ENCODE results near the gene TRIM47. TPM values are rescaled to one million over a fixed set of nuclear protein-coding genes. Genes with fewer than 3 reads are reported as not detected.

TRIM47 gene
- total and polyA plus RNA-seq, 2 of the 13 experiments (the other 11 are each of a cell fraction or from before 2014, with no cell fraction given) = 33.5 to 82.0 TPM

DNA sequence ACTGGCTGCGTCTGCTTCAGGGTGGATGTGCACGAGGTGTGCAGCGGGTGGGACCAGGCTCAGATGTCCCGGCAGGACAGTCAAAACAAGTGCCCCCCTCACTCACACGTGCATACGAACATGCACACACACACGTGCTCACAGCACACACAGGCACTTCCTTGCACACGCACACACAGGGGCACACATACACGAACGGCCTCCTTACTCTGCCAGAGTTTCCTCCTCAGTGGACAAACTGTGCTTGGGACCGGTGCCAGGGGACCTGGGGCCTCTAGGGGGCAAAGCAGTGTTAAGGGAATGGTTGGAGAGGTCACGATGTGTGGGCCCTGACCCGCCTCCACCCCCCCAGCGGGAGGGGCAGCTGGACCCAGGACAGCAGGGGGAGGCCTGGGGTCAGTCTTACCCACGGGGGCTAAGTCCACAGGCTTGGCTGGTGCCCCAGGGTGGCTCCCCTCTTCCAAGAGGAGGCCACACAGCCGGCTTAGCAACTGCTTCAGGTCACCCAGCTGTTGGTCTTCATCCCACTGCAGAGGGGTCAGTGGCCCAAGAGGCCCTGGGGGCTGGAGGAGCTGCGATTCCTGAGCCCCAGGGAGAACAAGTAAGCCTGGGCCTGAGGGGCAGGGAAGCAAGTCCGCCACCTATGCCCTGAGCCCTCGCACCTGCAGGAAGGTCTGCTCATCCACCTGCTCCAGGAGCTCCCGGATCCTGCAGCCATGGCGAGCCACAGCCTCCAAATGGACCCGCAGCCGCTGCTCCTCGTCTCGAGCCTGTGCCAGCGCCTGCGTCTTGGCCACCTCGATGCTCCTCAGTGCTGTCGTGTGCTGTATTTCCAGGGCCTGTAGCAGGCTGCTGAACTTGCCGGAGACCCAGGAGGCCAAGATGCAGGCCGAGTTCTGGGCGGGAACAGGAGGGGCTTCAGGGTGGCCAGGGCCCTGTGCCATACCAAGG, 13.5 kb upstream of the TRIM47 start (continued):
- peak; percentile 83 for TF ChIP-seq KDM6A (CRISPR knock-in tag; IDR thresholded peaks at IDR 0.05; ENCODE audit: low read depth)
- TF ChIP-seq, protein P1, sequence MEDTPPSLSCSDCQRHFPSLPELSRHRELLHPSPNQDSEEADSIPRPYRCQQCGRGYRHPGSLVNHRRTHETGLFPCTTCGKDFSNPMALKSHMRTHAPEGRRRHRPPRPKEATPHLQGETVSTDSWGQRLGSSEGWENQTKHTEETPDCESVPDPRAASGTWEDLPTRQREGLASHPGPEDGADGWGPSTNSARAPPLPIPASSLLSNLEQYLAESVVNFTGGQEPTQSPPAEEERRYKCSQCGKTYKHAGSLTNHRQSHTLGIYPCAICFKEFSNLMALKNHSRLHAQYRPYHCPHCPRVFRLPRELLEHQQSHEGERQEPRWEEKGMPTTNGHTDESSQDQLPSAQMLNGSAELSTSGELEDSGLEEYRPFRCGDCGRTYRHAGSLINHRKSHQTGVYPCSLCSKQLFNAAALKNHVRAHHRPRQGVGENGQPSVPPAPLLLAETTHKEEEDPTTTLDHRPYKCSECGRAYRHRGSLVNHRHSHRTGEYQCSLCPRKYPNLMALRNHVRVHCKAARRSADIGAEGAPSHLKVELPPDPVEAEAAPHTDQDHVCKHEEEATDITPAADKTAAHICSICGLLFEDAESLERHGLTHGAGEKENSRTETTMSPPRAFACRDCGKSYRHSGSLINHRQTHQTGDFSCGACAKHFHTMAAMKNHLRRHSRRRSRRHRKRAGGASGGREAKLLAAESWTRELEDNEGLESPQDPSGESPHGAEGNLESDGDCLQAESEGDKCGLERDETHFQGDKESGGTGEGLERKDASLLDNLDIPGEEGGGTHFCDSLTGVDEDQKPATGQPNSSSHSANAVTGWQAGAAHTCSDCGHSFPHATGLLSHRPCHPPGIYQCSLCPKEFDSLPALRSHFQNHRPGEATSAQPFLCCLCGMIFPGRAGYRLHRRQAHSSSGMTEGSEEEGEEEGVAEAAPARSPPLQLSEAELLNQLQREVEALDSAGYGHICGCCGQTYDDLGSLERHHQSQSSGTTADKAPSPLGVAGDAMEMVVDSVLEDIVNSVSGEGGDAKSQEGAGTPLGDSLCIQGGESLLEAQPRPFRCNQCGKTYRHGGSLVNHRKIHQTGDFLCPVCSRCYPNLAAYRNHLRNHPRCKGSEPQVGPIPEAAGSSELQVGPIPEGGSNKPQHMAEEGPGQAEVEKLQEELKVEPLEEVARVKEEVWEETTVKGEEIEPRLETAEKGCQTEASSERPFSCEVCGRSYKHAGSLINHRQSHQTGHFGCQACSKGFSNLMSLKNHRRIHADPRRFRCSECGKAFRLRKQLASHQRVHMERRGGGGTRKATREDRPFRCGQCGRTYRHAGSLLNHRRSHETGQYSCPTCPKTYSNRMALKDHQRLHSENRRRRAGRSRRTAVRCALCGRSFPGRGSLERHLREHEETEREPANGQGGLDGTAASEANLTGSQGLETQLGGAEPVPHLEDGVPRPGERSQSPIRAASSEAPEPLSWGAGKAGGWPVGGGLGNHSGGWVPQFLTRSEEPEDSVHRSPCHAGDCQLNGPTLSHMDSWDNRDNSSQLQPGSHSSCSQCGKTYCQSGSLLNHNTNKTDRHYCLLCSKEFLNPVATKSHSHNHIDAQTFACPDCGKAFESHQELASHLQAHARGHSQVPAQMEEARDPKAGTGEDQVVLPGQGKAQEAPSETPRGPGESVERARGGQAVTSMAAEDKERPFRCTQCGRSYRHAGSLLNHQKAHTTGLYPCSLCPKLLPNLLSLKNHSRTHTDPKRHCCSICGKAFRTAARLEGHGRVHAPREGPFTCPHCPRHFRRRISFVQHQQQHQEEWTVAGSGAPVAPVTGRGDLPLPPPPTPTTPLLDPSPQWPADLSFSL (CRISPR knock-in tag; IDR thresholded peaks at IDR 0.05) = no peak
- TF ChIP-seq BRD4 (CRISPR knock-in tag; IDR thresholded peaks at IDR 0.05) = no peak; the same call in 1 of the 2 replicates
- TF ChIP-seq, protein P2, sequence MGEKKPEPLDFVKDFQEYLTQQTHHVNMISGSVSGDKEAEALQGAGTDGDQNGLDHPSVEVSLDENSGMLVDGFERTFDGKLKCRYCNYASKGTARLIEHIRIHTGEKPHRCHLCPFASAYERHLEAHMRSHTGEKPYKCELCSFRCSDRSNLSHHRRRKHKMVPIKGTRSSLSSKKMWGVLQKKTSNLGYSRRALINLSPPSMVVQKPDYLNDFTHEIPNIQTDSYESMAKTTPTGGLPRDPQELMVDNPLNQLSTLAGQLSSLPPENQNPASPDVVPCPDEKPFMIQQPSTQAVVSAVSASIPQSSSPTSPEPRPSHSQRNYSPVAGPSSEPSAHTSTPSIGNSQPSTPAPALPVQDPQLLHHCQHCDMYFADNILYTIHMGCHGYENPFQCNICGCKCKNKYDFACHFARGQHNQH (CRISPR knock-in tag; IDR thresholded peaks at IDR 0.05) = peak; percentile 54; the same call in 1 of the 2 replicates
- no peak for TF ChIP-seq MTF1 (CRISPR knock-in tag; IDR thresholded peaks at IDR 0.05)
- TF ChIP-seq, protein P3, sequence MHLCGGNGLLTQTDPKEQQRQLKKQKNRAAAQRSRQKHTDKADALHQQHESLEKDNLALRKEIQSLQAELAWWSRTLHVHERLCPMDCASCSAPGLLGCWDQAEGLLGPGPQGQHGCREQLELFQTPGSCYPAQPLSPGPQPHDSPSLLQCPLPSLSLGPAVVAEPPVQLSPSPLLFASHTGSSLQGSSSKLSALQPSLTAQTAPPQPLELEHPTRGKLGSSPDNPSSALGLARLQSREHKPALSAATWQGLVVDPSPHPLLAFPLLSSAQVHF (CRISPR knock-in tag; IDR thresholded peaks at IDR 0.05) = no peak
- TF ChIP-seq KDM3A (CRISPR knock-in tag; IDR thresholded peaks at IDR 0.05; ENCODE audit: low read depth) = 0 out of 2 replicates have a peak, but pooled peaks have one; percentile 31
- TF ChIP-seq, protein P4, sequence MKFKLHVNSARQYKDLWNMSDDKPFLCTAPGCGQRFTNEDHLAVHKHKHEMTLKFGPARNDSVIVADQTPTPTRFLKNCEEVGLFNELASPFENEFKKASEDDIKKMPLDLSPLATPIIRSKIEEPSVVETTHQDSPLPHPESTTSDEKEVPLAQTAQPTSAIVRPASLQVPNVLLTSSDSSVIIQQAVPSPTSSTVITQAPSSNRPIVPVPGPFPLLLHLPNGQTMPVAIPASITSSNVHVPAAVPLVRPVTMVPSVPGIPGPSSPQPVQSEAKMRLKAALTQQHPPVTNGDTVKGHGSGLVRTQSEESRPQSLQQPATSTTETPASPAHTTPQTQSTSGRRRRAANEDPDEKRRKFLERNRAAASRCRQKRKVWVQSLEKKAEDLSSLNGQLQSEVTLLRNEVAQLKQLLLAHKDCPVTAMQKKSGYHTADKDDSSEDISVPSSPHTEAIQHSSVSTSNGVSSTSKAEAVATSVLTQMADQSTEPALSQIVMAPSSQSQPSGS (CRISPR knock-in tag; IDR thresholded peaks at IDR 0.05) = no peak; the same call in 1 of the 2 replicates
- peak; percentile 39 for TF ChIP-seq TEAD3 (CRISPR knock-in tag; optimal IDR thresholded peaks at IDR 0.05; ENCODE audit: borderline replicate concordance)
- peak; percentile 56; the same call in 1 of the 2 replicates for TF ChIP-seq SIN3A (IDR thresholded peaks at IDR 0.05; ENCODE audit: borderline replicate concordance, low read depth, low read length)
- TF ChIP-seq, protein P5, sequence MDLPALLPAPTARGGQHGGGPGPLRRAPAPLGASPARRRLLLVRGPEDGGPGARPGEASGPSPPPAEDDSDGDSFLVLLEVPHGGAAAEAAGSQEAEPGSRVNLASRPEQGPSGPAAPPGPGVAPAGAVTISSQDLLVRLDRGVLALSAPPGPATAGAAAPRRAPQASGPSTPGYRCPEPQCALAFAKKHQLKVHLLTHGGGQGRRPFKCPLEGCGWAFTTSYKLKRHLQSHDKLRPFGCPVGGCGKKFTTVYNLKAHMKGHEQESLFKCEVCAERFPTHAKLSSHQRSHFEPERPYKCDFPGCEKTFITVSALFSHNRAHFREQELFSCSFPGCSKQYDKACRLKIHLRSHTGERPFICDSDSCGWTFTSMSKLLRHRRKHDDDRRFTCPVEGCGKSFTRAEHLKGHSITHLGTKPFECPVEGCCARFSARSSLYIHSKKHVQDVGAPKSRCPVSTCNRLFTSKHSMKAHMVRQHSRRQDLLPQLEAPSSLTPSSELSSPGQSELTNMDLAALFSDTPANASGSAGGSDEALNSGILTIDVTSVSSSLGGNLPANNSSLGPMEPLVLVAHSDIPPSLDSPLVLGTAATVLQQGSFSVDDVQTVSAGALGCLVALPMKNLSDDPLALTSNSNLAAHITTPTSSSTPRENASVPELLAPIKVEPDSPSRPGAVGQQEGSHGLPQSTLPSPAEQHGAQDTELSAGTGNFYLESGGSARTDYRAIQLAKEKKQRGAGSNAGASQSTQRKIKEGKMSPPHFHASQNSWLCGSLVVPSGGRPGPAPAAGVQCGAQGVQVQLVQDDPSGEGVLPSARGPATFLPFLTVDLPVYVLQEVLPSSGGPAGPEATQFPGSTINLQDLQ (CRISPR knock-in tag; IDR thresholded peaks at IDR 0.05) = peak; percentile 48; the same call in 1 of the 2 replicates
- 0 out of 2 replicates have a peak, but pooled peaks have one; percentile 4 for TF ChIP-seq PAWR (CRISPR knock-in tag; IDR thresholded peaks at IDR 0.05; ENCODE audit: borderline replicate concordance)
- no peak; the same call in 1 of the 2 replicates for TF ChIP-seq ZBTB3 (CRISPR knock-in tag; IDR thresholded peaks at IDR 0.05; ENCODE audit: borderline replicate concordance, low read depth)
- TF ChIP-seq ZBTB38 (CRISPR knock-in tag; IDR thresholded peaks at IDR 0.05) = peak; percentile 92
- no peak for TF ChIP-seq ZNF619 (CRISPR knock-in tag; IDR thresholded peaks at IDR 0.05)

All from HepG2 (cell line).